NCI-H146 treated with DMSO at 0.1 percent for 48 hours (cell line): Measurements from ENCODE around the gene DAPP1.
"Not testable (repeated sequence)": the region's sequence is repeated elsewhere in the genome, so short reads cannot be mapped to it uniquely, and the experiment has no call there.

Experiments
- DNase-seq: peaks from one replicate; lab custom pipeline; 2025; ENCODE audit not compliant: unreplicated experiment; lab: John Stamatoyannopoulos, UW

The DAPP1 gene

GRCh38 chr4:99822734-99823133 lies 6.1 kb downstream of the DAPP1 start:
- DNase-seq: no peak

- DNase-seq: no peak
These were observed 7.5 kb downstream of the DAPP1 start for GRCh38 chr4:99824070-99824599.

- no peak for DNase-seq
These were observed 8.6 kb downstream of the DAPP1 start for GRCh38 chr4:99825272-99825671.

GRCh38 chr4:99826016-99826415 lies 9.4 kb downstream of the DAPP1 start:
- no peak for DNase-seq

GRCh38 chr4:99827454-99827853 lies 10.8 kb downstream of the DAPP1 start:
- DNase-seq: no peak

GRCh38 chr4:99827857-99828256 lies 11.2 kb downstream of the DAPP1 start:
- no peak for DNase-seq

- no peak for DNase-seq
These were observed 11.8 kb downstream of the DAPP1 start for GRCh38 chr4:99828477-99828876.

GRCh38 chr4:99830051-99830450 lies 13.4 kb downstream of the DAPP1 start:
- DNase-seq: not testable (repeated sequence)

- no peak for DNase-seq
These were observed 15.7 kb downstream of the DAPP1 start for GRCh38 chr4:99832321-99832720.

GRCh38 chr4:99832758-99833157 lies 16.1 kb downstream of the DAPP1 start:
- DNase-seq: no peak

- no peak for DNase-seq
These were observed 17.1 kb downstream of the DAPP1 start for GRCh38 chr4:99833756-99834155.

- no peak for DNase-seq
These were observed 17.9 kb downstream of the DAPP1 start for GRCh38 chr4:99834569-99834968.

- DNase-seq: no peak
These were observed 19.3 kb downstream of the DAPP1 start for GRCh38 chr4:99835942-99836341.

GRCh38 chr4:99838927-99839326 lies 22.3 kb downstream of the DAPP1 start:
- no peak for DNase-seq

GRCh38 chr4:99841129-99841528 lies 24.5 kb downstream of the DAPP1 start:
- DNase-seq: no peak

- DNase-seq: no peak
These were observed 26.8 kb downstream of the DAPP1 start for GRCh38 chr4:99843413-99843812.

GRCh38 chr4:99844048-99844447 lies 27.4 kb downstream of the DAPP1 start:
- no peak for DNase-seq

GRCh38 chr4:99845179-99845578 lies 28.6 kb downstream of the DAPP1 start:
- DNase-seq: no peak

GRCh38 chr4:99845708-99846469 lies 29.3 kb downstream of the DAPP1 start:
- no peak for DNase-seq

GRCh38 chr4:99846891-99847290 lies 30.3 kb downstream of the DAPP1 start:
- DNase-seq: no peak

- no peak for DNase-seq
These were observed 30.8 kb downstream of the DAPP1 start for GRCh38 chr4:99847362-99847976.

GRCh38 chr4:99848591-99849001 lies 32.0 kb downstream of the DAPP1 start:
- no peak for DNase-seq
